NCI-H2081 (cell line): ENCODE results near the gene PHPT1.
"Not testable (repeated sequence)": the region's sequence is repeated elsewhere in the genome, so short reads cannot be mapped to it uniquely, and the experiment has no call there.

ENCODE experiments used
- DNase-seq, 2 experiments: peaks; one replicate each; lab custom pipeline; 2025; lab: John Stamatoyannopoulos, UW

Gene PHPT1

GRCh38 chr9:136823136-136824046 lies 25.8 kb upstream of the PHPT1 start:
- DNase-seq = no peak

- DNase-seq = no peak
These were observed 24.5 kb upstream of the PHPT1 start for GRCh38 chr9:136824496-136825225.

DNA sequence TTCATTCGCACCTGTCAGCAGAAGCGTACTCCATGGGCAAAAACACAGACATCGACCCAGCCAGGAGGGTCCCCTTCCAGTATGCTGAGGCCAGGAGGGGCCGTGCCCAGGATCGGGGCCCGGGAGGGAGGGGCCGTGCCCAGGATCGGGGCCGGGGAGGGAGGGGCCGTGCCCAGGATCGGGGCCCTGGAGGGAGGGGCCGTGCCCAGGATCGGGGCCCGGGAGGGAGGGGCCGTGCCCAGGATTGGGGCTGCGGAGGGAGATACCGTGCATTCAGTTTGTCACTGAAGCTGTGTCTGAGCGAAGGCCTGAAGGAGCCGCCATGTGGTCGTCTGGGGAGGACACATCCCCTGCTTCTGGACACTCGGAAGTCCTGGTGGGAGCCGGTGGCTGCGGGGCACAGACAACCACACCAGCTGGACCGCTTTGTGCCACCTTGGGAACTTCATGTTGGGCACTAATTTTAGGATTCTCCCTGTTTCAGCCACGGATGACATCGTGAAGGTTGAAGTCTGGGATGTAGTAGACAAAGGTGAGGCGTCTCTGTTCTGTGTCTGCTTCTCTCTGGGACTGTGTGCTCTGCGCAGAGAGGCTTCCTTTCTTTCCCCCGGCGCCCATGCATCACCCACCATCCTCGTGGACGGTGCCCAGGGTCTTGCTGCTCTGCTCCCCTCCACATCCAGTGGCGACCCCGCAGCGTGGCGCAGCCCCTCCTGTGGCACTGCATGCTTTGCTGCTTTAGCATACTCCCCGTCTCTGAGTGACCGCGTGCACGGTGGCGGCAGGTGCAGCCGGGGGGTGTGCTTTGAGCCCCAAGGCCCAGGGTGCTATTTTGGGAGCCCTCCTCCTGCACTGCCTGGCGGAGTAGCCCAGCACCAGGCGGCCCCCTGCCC lies 23.7 kb upstream of the PHPT1 start:
- DNase-seq = no peak

DNA sequence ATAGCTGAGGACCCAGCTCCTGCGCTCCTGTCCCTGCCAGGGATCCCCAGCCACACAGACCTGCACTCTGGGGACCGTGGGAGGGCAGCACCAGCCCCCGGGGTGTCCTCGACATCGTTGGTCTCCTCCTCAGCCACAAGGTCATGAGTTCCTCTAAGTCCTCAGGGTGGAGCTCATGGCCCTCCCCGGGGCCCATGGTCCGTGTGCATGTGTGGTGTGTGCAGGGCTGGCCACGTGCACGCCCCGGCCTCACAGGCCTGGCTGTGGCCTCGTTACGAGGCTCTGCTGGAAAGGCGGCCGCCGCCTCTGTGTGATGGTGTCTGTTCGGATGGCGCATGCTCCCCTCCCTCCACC lies 23.0 kb upstream of the PHPT1 start:
- DNase-seq = no peak

DNA sequence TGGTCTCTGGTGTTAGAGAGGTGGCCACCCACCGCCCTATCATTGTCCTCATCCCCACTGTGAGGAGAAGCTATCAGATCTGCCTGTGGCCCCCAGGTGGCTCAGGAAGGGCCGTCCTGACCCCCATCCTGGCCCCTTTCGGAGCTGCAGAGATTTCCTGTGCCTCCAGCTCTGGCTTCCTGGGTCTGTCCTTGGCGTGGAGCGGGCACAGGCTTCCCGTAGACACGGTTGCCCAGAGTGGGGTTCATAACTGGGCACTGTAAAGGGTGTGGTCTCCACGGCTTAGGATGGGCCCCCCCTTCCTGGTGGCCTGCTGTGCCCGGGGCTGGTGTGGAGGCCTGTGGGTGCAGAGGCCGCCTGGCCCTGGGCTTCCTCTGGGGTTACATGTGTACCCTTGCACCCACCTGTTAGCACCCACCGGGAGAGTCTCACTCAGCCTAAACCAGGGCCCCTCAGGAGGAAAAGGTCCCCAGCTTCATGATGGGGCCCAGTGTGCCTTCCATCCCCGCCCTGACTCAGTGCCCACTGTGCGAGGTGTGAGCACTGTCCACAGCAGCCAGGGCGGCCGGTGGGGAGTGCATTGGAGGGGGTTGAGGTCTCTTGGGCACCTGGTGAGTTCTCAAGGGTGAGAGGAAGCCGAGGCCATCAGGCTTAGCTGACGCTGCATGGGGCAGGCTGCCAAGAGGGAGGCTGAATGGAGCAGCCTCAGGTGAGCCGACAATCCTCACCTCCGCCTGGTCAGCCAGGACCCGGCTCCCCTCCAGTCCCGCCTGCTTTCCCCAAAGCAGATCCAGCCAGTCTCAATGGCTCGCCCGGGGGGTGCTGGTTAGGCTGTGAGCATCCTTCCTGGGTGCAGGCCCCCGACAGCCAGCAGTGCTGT lies 22.3 kb upstream of the PHPT1 start:
- DNase-seq = no peak

- no peak for DNase-seq
These were observed 21.3 kb upstream of the PHPT1 start for GRCh38 chr9:136827794-136828473.

DNA sequence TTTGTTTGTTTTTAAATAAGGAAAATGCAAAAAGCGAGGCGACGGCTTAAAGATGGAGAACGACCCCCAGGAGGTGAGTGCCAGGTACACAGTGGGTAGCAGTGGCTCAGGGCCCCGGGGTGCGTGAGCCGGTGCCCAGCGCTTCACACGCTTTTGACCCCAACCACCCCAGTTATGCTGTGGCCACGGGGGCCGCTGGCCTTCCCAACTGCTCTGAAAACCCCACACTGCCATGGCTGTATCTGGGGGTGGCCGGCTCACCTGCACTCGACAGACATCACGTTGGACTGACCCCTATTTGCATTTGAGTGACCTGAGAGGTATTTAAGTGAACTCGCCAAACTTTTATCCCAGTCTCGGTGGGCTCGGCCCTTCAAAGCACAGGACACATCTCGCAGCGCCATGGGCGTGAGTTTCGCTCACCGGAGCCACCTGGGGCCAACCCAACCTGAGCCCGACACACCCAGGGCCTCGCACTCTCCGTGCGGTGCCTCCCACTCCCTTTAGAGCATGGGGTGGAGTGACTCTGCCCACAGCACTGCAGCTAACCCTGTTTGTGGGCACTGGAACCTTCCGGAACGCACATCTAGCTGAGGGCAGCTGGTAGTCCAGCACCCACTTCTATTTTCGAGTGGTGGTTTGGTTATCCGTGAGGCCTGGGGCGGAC lies 20.6 kb upstream of the PHPT1 start:
- DNase-seq = no peak

GRCh38 chr9:136829412-136829811 lies 19.8 kb upstream of the PHPT1 start:
- DNase-seq = no peak

DNA sequence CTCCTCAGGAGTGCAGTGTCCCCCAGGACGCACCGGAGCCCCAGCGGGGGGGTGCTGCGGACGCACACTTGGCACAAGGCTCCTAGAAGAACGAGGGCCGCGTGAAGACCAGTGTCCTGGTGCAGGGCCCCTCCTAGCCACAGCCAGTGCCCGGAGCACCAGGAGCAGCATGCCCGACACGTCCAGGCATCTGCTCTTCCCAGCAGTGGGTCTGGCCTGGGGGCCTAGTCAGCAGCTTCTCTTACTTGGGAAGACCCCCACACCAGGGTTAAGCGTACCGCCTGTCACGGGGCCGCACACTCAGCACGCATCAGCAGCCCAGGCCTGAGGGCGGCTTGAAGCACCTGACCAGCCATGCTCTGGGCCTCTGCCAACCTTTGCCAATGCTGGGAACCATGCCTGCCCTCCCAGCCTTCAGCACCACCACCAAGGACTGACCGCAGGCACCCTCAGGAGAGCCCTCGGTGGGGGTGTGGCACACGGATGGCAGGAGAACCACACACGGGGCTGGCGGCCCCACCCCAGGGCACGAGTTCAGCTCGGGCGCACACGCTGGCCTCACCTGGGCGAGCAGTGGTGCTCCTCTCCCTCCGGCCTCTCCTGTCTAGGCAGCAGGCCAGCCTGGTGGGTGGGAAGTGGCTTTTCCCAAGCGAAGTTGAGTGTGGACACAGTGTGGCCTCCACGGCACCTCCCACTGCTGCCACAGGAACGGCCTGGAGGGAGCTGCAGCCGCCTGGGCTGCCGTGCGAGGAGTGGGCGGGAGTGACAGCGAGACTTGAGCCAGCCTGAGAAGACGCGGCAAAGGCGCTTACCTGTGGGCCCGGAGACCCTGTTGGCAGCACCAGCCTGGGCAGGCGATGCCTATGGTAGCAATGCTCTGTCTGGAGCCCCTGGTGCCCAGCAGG lies 19.0 kb upstream of the PHPT1 start:
- no peak for DNase-seq

DNA sequence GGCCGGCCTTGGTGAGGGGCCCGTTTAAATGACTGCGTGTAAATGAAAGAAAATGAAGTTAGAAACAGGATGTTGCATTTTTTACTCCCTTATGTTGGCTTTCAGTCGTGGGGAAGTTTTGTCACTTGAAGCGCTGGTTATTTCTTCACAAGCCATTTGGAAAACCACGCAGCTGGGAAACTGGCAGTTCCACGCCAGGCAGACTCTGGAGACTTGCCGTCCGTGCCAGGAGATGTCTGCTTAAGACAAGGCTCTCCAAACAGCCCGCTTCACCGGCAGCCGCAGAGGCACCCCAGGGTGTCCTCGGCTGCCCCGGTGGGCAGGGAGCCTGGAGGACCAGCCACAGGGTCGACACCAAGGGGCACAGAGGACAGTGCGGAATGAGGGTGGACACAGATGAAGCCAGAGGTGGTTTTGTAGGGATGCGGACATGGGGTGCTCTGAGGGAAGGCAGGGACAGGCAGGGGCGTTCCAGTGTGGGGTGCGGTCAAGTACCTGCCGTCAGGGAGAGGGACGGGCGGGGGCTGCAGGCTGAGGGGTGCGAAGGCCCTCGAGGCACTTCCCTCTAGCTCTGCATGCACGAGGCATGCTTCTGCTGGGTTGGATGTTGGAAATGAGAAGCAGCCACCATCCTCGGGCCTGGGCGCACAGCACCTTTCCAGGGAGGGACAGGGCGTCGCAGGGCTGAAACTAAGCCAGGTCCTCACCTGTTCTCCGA lies 18.0 kb upstream of the PHPT1 start:
- no peak for DNase-seq

DNA sequence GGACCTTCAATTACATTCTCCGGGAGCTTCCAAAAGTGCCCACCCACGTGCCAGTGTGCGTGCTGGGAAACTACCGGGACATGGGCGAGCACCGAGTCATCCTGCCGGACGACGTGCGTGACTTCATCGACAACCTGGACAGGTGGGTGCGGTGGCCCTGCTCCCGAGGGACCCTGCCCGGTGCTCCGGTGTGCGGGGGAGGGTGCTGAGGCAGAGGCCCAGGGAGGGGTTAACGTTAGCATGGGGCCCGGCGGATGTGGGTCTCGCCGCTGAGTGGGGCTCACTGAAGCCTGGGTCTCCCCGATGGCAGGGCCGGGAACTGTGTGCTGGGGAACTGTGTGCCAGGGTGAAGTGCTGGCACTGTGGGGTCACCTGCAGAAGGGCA lies 17.5 kb upstream of the PHPT1 start:
- no peak for DNase-seq

DNA sequence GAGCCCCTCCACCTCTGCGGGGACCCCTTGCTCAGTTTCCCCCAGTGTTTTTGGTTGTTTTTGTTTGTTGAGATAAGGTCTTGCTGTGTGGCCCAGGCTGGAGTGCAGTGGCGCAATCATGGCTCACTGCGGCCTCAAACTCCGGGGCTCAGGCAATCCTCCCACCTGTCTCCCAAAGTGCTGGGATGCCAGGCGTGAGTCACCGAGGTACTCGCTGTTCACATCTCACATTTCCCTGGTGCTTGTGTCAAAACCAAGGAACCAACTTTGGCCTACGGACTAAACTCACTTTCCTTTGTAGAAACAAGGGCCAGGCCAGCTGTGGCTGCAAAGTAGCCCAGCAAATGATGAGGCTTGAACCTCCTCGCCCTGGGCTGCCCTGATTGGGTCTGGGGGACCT lies 16.6 kb upstream of the PHPT1 start:
- no peak for DNase-seq

GRCh38 chr9:136833381-136834048 lies 15.7 kb upstream of the PHPT1 start:
- DNase-seq = not testable (repeated sequence)

GRCh38 chr9:136835162-136835931 lies 13.9 kb upstream of the PHPT1 start:
- DNase-seq = no peak

GRCh38 chr9:136835932-136836904 lies 13.0 kb upstream of the PHPT1 start:
- no peak for DNase-seq
